Effector CD8-positive, alpha-beta T cell (primary cell): ENCODE data around the gene SEMA3D.

Experiments used
- DNase-seq: peaks from one replicate; lab custom pipeline; 2025; lab: John Stamatoyannopoulos, UW

Gene SEMA3D

GRCh38 chr7:85125651-85126131 lies 61.2 kb downstream of the SEMA3D start:
- no peak for DNase-seq

- DNase-seq, result no peak
These were observed 61.7 kb downstream of the SEMA3D start for GRCh38 chr7:85125176-85125575.

GRCh38 chr7:85119934-85120333 lies 66.9 kb downstream of the SEMA3D start:
- no peak for DNase-seq

GRCh38 chr7:85115862-85116261 lies 71.0 kb downstream of the SEMA3D start:
- no peak for DNase-seq

GRCh38 chr7:85115006-85115405 lies 71.8 kb downstream of the SEMA3D start:
- DNase-seq, result no peak

GRCh38 chr7:85114342-85114741 lies 72.5 kb downstream of the SEMA3D start:
- no peak for DNase-seq

- DNase-seq, result no peak
These were observed 75.1 kb downstream of the SEMA3D start for GRCh38 chr7:85111761-85112160.

GRCh38 chr7:85106719-85107118 lies 80.1 kb downstream of the SEMA3D start:
- no peak for DNase-seq

- DNase-seq, result no peak
These were observed 82.2 kb downstream of the SEMA3D start for GRCh38 chr7:85104432-85105205.

- no peak for DNase-seq
These were observed 82.9 kb downstream of the SEMA3D start for GRCh38 chr7:85103962-85104361.

- DNase-seq, result no peak
These were observed 83.5 kb downstream of the SEMA3D start for GRCh38 chr7:85103357-85103756.

- DNase-seq, result no peak
These were observed 84.0 kb downstream of the SEMA3D start for GRCh38 chr7:85102813-85103350.

GRCh38 chr7:85101347-85101746 lies 85.5 kb downstream of the SEMA3D start:
- DNase-seq, result no peak

- no peak for DNase-seq
These were observed 89.0 kb downstream of the SEMA3D start for GRCh38 chr7:85097844-85098243.

GRCh38 chr7:85095806-85096205 lies 91.0 kb downstream of the SEMA3D start:
- DNase-seq, result no peak

- DNase-seq, result no peak
These were observed 91.5 kb downstream of the SEMA3D start for GRCh38 chr7:85095366-85095765.

- no peak for DNase-seq
These were observed 92.7 kb downstream of the SEMA3D start for GRCh38 chr7:85094046-85094725.

GRCh38 chr7:85091565-85091928 lies 95.3 kb downstream of the SEMA3D start:
- no peak for DNase-seq

- no peak for DNase-seq
These were observed 95.8 kb downstream of the SEMA3D start for GRCh38 chr7:85090919-85091564.

GRCh38 chr7:85090143-85090542 lies 96.7 kb downstream of the SEMA3D start:
- DNase-seq, result no peak

- no peak for DNase-seq
These were observed 105.0 kb downstream of the SEMA3D start for GRCh38 chr7:85081846-85082245.

- no peak for DNase-seq
These were observed 105.5 kb downstream of the SEMA3D start for GRCh38 chr7:85081392-85081791.

- DNase-seq, result no peak
These were observed 107.4 kb downstream of the SEMA3D start for GRCh38 chr7:85079434-85079833.
